Tibial nerve (tissue), 4 donors: ENCODE data around the gene SERPING1. TPM values are rescaled to one million over a fixed set of nuclear protein-coding genes. Genes with fewer than 3 reads are reported as not detected.

Experiments used
- DNase-seq, 2 donors: peaks; one replicate each; pipeline ENCODE4 v3.0.0-alpha.2; 2019; ENCODE audit warnings: low spot score in 2 of 2
- H3K27ac ChIP-seq, 4 donors: fragments of 200-600 bp; sonication (generic) in 3 of 4; one replicate each; pipeline ENCODE4 v1.5.1; 2017 to 2019; ENCODE audit warnings: mild to moderate bottlenecking in 1 of 4
- H3K27me3 ChIP-seq, 2 donors: fragments of 200-600 bp; sonication (generic) in 1 of 2; one replicate each; pipeline versions ENCODE4 v1.5.1 to v1.6.0; 2017 to 2019
- H3K36me3 ChIP-seq, 3 donors: fragments of 200-600 bp; sonication (generic); one replicate each; pipeline ENCODE4 v1.5.1; 2018 to 2019
- H3K4me1 ChIP-seq, 4 donors: fragments of 200-600 bp; sonication (generic) in 3 of 4; one replicate each; pipeline ENCODE4 v1.5.1; 2017 to 2019
- H3K4me3 ChIP-seq, 4 donors: fragments of 200-600 bp; sonication (generic) in 3 of 4; one replicate each; pipeline ENCODE4 v1.5.1; 2017 to 2019; ENCODE audit warnings: mild to moderate bottlenecking in 1 of 4, moderate library complexity in 1 of 4
- H3K9me3 ChIP-seq, 4 donors: fragments of 200-600 bp; sonication (generic) in 3 of 4; one replicate each; pipeline ENCODE4 v1.5.1; 2017 to 2019
- CTCF ChIP-seq, 5 experiments: fragments of 200-600 bp in 3 of 5; fragments of 450-650 bp in 2 of 5; sonication (generic) in 3 of 5; IDR thresholded peaks; one replicate each; pipeline ENCODE4 v1.5.1; 2016 to 2019; ENCODE audit warnings: antibody characterized with exemption in 5 of 5, mild to moderate bottlenecking in 3 of 5, moderate library complexity in 2 of 5
- EP300 ChIP-seq, 2 donors: sonication (generic); formaldehyde crosslinking; IDR thresholded peaks; one replicate each; pipeline ENCODE4 v1.6.1; 2017; ENCODE audit warnings: antibody characterized with exemption in 2 of 2, mild to moderate bottlenecking in 1 of 2
- POLR2A ChIP-seq, 2 donors: fragments of 450-650 bp; IDR thresholded peaks; one replicate each; pipeline ENCODE4 v1.6.1; 2017; ENCODE audit warnings: antibody characterized with exemption in 2 of 2, mild to moderate bottlenecking in 2 of 2, moderate library complexity in 2 of 2
- WGBS, 2 donors: methylation state at CpG; one replicate each; pipeline ENCODE4 v1.1.5; 2018; 5-methylcytosine and 5-hydroxymethylcytosine counted together
- total RNA-seq, 4 donors: library from RNA; depleted of rRNA; stranded (reverse); fragments of >200 nt; gene quantifications; one replicate each; pipeline ENCODE4 v1.1.0, GENCODE V29; 2016

The SERPING1 gene
- 100 to 1,000 TPM; 508 to 826 (median 607) TPM for total RNA-seq

GRCh38 chr11:57597461-57597915, at the start of gene SERPING1:
Gene SERPING1, plus strand, starts transcription at chr11:57597685. Its CDS starts 586 bp downstream, at chr11:57598271.
- peaks cover 0 to 41% (median 12%) of the 10 kb centered on the region in 4 donors for H3K4me1 ChIP-seq
- H3K9me3 ChIP-seq = no peaks in the 10 kb centered on the region
- peak within 1 kb of the TSS; percentile 87 to 98 (median 92) for H3K27ac ChIP-seq
- TF ChIP-seq POLR2A (IDR thresholded peaks at IDR 0.05) (no peak), EP300 (IDR thresholded peaks at IDR 0.05) (peak in 1 of 2 donors; percentile 58)
- H3K27me3 ChIP-seq = no peaks in the 10 kb centered on the region
- 6 to 12% methylated on average over 6 to 10 of the region's 10 CpGs for WGBS, 2 donors
- H3K36me3 ChIP-seq = peaks cover 0 to 26% (median 0%) of the 10 kb centered on the region in 3 donors
- peak within 1 kb of the TSS; percentile 41 to 79 (median 62) for H3K4me3 ChIP-seq
- peak; percentile 83 to 86 for DNase-seq

- peaks cover 0 to 74% (median 6%) of the 10 kb centered on the region in 3 donors for H3K36me3 ChIP-seq
Measured at GRCh38 chr11:57547854-57548377, 49.6 kb upstream of the SERPING1 start.

GRCh38 chr11:57549983-57550382, 47.5 kb upstream of the SERPING1 start:
- no peak for TF ChIP-seq EP300 (IDR thresholded peaks at IDR 0.05)
- TF ChIP-seq POLR2A (IDR thresholded peaks at IDR 0.05) = no peak
- no peak for TF ChIP-seq CTCF (IDR thresholded peaks at IDR 0.05)
- Histone ChIP-seq H3K27me3 (no peaks in the 10 kb centered on the region), H3K36me3 (peaks cover 0 to 94% (median 16%) of the 10 kb centered on the region in 3 donors), H3K9me3 (no peaks in the 10 kb centered on the region), H3K4me1 (no peaks in the 10 kb centered on the region), H3K4me3 (no peak overlapping the region), H3K27ac (no peak overlapping the region)
- no peak for DNase-seq
- WGBS, 2 donors = 70 to 82% methylated on average over 6 to 8 of the region's 8 CpGs

More at GRCh38 chr11:57547854-57548377, 49.6 kb upstream of the SERPING1 start:
- TF ChIP-seq POLR2A (IDR thresholded peaks at IDR 0.05) = no peak
- TF ChIP-seq EP300 (IDR thresholded peaks at IDR 0.05) = no peak
- no peak for TF ChIP-seq CTCF (IDR thresholded peaks at IDR 0.05)
- WGBS, 2 donors = 52 to 56% methylated on average over 6 of the region's 6 CpGs
- no peaks in the 10 kb centered on the region for H3K27me3 ChIP-seq
- no peaks in the 10 kb centered on the region for H3K9me3 ChIP-seq
- H3K4me3 ChIP-seq = no peak overlapping the region
- no peaks in the 10 kb centered on the region for H3K4me1 ChIP-seq
- no peak for DNase-seq
- no peak overlapping the region for H3K27ac ChIP-seq

GRCh38 chr11:57551941-57552340, 45.5 kb upstream of the SERPING1 start:
- no peak overlapping the region for H3K4me3 ChIP-seq
- no peak overlapping the region for H3K27ac ChIP-seq
- DNase-seq = no peak
- H3K36me3 ChIP-seq = peaks cover 0 to 100% (median 16%) of the 10 kb centered on the region in 3 donors
- no peaks in the 10 kb centered on the region for H3K27me3 ChIP-seq
- 88 to 97% methylated on average over 4 of the region's 4 CpGs for WGBS, 2 donors
- TF ChIP-seq POLR2A (IDR thresholded peaks at IDR 0.05) (no peak), EP300 (IDR thresholded peaks at IDR 0.05) (no peak), CTCF (IDR thresholded peaks at IDR 0.05) (no peak)
- H3K4me1 ChIP-seq = no peaks in the 10 kb centered on the region
- no peaks in the 10 kb centered on the region for H3K9me3 ChIP-seq

- H3K27me3 ChIP-seq = no peaks in the 10 kb centered on the region
- no peaks in the 10 kb centered on the region for H3K4me1 ChIP-seq
- H3K36me3 ChIP-seq = peaks cover 0 to 100% (median 16%) of the 10 kb centered on the region in 3 donors
- no peak overlapping the region for H3K4me3 ChIP-seq
- no peaks in the 10 kb centered on the region for H3K9me3 ChIP-seq
- 79% methylated on average over 5 of the region's 5 CpGs for WGBS, 2 donors
- H3K27ac ChIP-seq = no peak overlapping the region
- TF ChIP-seq CTCF (IDR thresholded peaks at IDR 0.05) = no peak
- TF ChIP-seq POLR2A (IDR thresholded peaks at IDR 0.05) = no peak
- TF ChIP-seq EP300 (IDR thresholded peaks at IDR 0.05) = no peak
- DNase-seq = no peak
Measured at GRCh38 chr11:57552479-57552878, 45.0 kb upstream of the SERPING1 start.
